Colonic mucosa (tissue), 4 donors: ENCODE measurements around the gene CCDC136. TPM values are rescaled to one million over a fixed set of nuclear protein-coding genes. Genes with fewer than 3 reads are reported as not detected.

ENCODE experiments used
- DNase-seq: peaks from one replicate; pipeline ENCODE4 v3.0.0-alpha.2; 2020
- H3K27ac ChIP-seq: fragments of 200-600 bp; one replicate; pipeline ENCODE4 v1.8.0; 2021
- H3K27me3 ChIP-seq: fragments of 200-600 bp; one replicate; pipeline ENCODE4 v1.8.0; 2021
- H3K36me3 ChIP-seq: fragments of 200-600 bp; one replicate; pipeline ENCODE4 v1.8.0; 2021
- H3K4me1 ChIP-seq: fragments of 200-600 bp; one replicate; pipeline ENCODE4 v1.8.0; 2021; ENCODE audit warnings: mild to moderate bottlenecking
- H3K4me3 ChIP-seq: fragments of 200-600 bp; one replicate; pipeline ENCODE4 v1.8.0; 2021
- H3K9ac ChIP-seq, 2 donors: one replicate each; pipeline ENCODE4 v1.7.0; 2013; ENCODE audit warnings: control low read depth in 2 of 2, low read depth in 2 of 2, low read length in 2 of 2
- H3K9me3 ChIP-seq: fragments of 200-600 bp; one replicate; pipeline ENCODE4 v1.8.0; 2021
- CTCF ChIP-seq: fragments of 200-600 bp; IDR thresholded peaks from one replicate; pipeline ENCODE4 v1.8.0; 2022; ENCODE audit warnings: antibody characterized with exemption, mild to moderate bottlenecking
- intact Hi-C: fragments of 100-400 bp; cut with DNase I; formaldehyde crosslinking; loops from one replicate; pipeline ENCODE4 v1.14.1; 2022
- total RNA-seq, 2 donors: library from RNA; stranded (reverse); fragmentation: NEBNext Ultra II Directional in 1 of 2; extraction: Animal tissue kit (Norgen Biotek cat#: 25700) in 1 of 2; gene quantifications; one replicate each; pipeline ENCODE4 v1.2.1, GENCODE V29; 2021
- donor health status: healthy.
- donor health status: DM: no; HTN: no; CAD: no.
- donor health status: DM: no; HTN: no; CAD: no.

Gene CCDC136
- total RNA-seq, 2 donors from 2014 or later = 0.64 to 5.8 TPM

GRCh38 chr7:128847721-128848211, 56.0 kb downstream of the CCDC136 start:
- Histone ChIP-seq H3K9me3 (no peaks in the 10 kb centered on the region), H3K36me3 (no peaks in the 10 kb centered on the region), H3K9ac (no peak overlapping the region), H3K4me3 (no peak overlapping the region), H3K27ac (no peak overlapping the region), H3K27me3 (no peaks in the 10 kb centered on the region), H3K4me1 (no peaks in the 10 kb centered on the region)
- DNase-seq = no peak
- intact Hi-C loops = no loop called here
- TF ChIP-seq CTCF = no peak

- no peak overlapping the region for H3K9ac ChIP-seq
- H3K36me3 ChIP-seq = no peaks in the 10 kb centered on the region
- no peaks in the 10 kb centered on the region for H3K27me3 ChIP-seq
- intact Hi-C loops = no loop called here
- no peaks in the 10 kb centered on the region for H3K4me1 ChIP-seq
- TF ChIP-seq CTCF = no peak
- H3K9me3 ChIP-seq = no peaks in the 10 kb centered on the region
- DNase-seq = no peak
- no peak overlapping the region for H3K27ac ChIP-seq
- no peak overlapping the region for H3K4me3 ChIP-seq
Measured at GRCh38 chr7:128848289-128849155, 56.8 kb downstream of the CCDC136 start.

GRCh38 chr7:128849156-128849515, 57.4 kb downstream of the CCDC136 start:
- H3K36me3 ChIP-seq = no peaks in the 10 kb centered on the region
- no peaks in the 10 kb centered on the region for H3K9me3 ChIP-seq
- no peaks in the 10 kb centered on the region for H3K27me3 ChIP-seq
- H3K4me3 ChIP-seq = no peak overlapping the region
- H3K27ac ChIP-seq = no peak overlapping the region
- no peaks in the 10 kb centered on the region for H3K4me1 ChIP-seq
- DNase-seq = no peak
- no peak for TF ChIP-seq CTCF
- intact Hi-C loops = no loop called here
- no peak overlapping the region for H3K9ac ChIP-seq

- no peak for TF ChIP-seq CTCF
- intact Hi-C loops = no loop called here
- H3K9ac ChIP-seq = no peak overlapping the region
- no peaks in the 10 kb centered on the region for H3K36me3 ChIP-seq
- no peak overlapping the region for H3K4me3 ChIP-seq
- H3K27ac ChIP-seq = no peak overlapping the region
- no peaks in the 10 kb centered on the region for H3K27me3 ChIP-seq
- no peak for DNase-seq
- no peaks in the 10 kb centered on the region for H3K4me1 ChIP-seq
- H3K9me3 ChIP-seq = no peaks in the 10 kb centered on the region
Measured at GRCh38 chr7:128849804-128850490, 58.2 kb downstream of the CCDC136 start.

GRCh38 chr7:128852537-128853254, 60.9 kb downstream of the CCDC136 start:
- H3K9me3 ChIP-seq = no peaks in the 10 kb centered on the region
- no peak overlapping the region for H3K4me3 ChIP-seq
- intact Hi-C loops = no loop called here
- H3K4me1 ChIP-seq = no peaks in the 10 kb centered on the region
- DNase-seq = no peak
- H3K27ac ChIP-seq = no peak overlapping the region
- H3K9ac ChIP-seq = no peak overlapping the region
- no peaks in the 10 kb centered on the region for H3K27me3 ChIP-seq
- no peaks in the 10 kb centered on the region for H3K36me3 ChIP-seq
- TF ChIP-seq CTCF = no peak
